Neural cell (in vitro differentiated cells): ENCODE measurements around the gene SFMBT1.
"Not testable (repeated sequence)": the region's sequence is repeated elsewhere in the genome, so short reads cannot be mapped to it uniquely, and the experiment has no call there.

Source experiments
- EP300 ChIP-seq: fragments of 450-650 bp; conservative IDR thresholded peaks from 2 replicates; pipeline ENCODE4 v1.6.1; 2014; ENCODE audit warnings: antibody characterized with exemption, mild to moderate bottlenecking, moderate library complexity; ENCODE audit not compliant: poor library complexity, severe bottlenecking
- EZH2 ChIP-seq: fragments of 200-600, 300-800 bp; shearing (Covaris generic), sonication (generic); IDR thresholded peaks from 2 replicates; pipeline ENCODE4 v1.6.1; 2014; ENCODE audit warnings: antibody characterized with exemption, low read length, borderline replicate concordance, mild to moderate bottlenecking; ENCODE audit not compliant: insufficient read depth, poor library complexity, severe bottlenecking
- MXI1 ChIP-seq: fragments of 450-650 bp; conservative IDR thresholded peaks from 2 replicates; pipeline ENCODE4 v1.6.1; 2014; ENCODE audit warnings: antibody characterized with exemption, mild to moderate bottlenecking; ENCODE audit not compliant: poor library complexity, severe bottlenecking
- POLR2AphosphoS5 ChIP-seq: IDR thresholded peaks from 2 replicates; pipeline ENCODE4 v1.6.1; 2012
- RAD21 ChIP-seq: fragments of 450-650 bp; conservative IDR thresholded peaks from 2 replicates; pipeline ENCODE4 v1.6.1; 2014; ENCODE audit warnings: antibody characterized with exemption, mild to moderate bottlenecking, moderate library complexity
- SMC3 ChIP-seq: fragments of 450-650 bp; conservative IDR thresholded peaks from 2 replicates; pipeline ENCODE4 v1.6.1; 2014; ENCODE audit warnings: antibody characterized with exemption, mild to moderate bottlenecking, moderate library complexity; ENCODE audit not compliant: poor library complexity
- TAF1 ChIP-seq: IDR thresholded peaks from 2 replicates; pipeline ENCODE4 v1.6.1; 2012; ENCODE audit warnings: low read depth
- TF ChIP-seq, protein P1 (sequence below): fragments of 450-650 bp; IDR thresholded peaks from 2 replicates; pipeline ENCODE4 v1.5.1; 2014; ENCODE audit warnings: antibody characterized with exemption, mild to moderate bottlenecking, moderate library complexity; ENCODE audit not compliant: poor library complexity, severe bottlenecking

DNA sequence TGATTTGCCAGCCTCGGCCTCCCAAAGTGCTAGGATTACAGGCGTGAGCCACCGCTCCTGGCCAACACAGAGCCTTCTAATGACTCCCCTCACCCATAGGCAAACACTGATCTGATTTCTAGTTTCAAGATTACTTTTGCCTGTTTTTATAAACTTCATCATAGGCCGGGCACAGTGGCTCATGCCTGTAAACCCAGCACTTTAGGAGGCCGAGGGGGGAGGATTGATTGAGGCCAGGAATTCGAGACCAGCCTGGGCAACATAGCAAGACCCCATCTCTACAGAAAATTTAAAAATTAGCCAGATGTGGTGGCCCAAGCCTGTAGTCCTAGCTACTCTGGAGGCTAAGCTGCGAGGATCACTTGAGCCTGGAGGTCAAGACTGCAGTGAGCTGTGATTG, 8.4 kb upstream of the SFMBT1 start:
- TF ChIP-seq SMC3, TAF1, RAD21, MXI1, POLR2AphosphoS5, EP300, EZH2: not testable (repeated sequence)
- TF ChIP-seq, protein P1, sequence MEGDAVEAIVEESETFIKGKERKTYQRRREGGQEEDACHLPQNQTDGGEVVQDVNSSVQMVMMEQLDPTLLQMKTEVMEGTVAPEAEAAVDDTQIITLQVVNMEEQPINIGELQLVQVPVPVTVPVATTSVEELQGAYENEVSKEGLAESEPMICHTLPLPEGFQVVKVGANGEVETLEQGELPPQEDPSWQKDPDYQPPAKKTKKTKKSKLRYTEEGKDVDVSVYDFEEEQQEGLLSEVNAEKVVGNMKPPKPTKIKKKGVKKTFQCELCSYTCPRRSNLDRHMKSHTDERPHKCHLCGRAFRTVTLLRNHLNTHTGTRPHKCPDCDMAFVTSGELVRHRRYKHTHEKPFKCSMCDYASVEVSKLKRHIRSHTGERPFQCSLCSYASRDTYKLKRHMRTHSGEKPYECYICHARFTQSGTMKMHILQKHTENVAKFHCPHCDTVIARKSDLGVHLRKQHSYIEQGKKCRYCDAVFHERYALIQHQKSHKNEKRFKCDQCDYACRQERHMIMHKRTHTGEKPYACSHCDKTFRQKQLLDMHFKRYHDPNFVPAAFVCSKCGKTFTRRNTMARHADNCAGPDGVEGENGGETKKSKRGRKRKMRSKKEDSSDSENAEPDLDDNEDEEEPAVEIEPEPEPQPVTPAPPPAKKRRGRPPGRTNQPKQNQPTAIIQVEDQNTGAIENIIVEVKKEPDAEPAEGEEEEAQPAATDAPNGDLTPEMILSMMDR = not testable (repeated sequence)
